Memory B cell (primary cell): Measurements from ENCODE around the gene PRDM2.

ENCODE experiments used
- ATAC-seq: fragments of 150-1000 bp; cut with Tn5 transposase; 2 replicates; pipeline ENCODE4 v1.10.0; 2021; ENCODE audit warnings: low read depth, mild to moderate bottlenecking, moderate library complexity
- DNase-seq, 2 donors: peaks; one replicate each; pipeline ENCODE4 v3.0.0; 2022; ENCODE audit warnings: low spot score in 2 of 2
- H3K27ac Mint-ChIP-seq: one replicate; pipeline ENCODE4 v1.8.0; 2022; ENCODE audit warnings: mild to moderate bottlenecking, moderate library complexity, mixed read lengths
- H3K27me3 Mint-ChIP-seq: one replicate; pipeline ENCODE4 v1.8.0; 2022; ENCODE audit warnings: mixed read lengths
- H3K36me3 Mint-ChIP-seq: one replicate; pipeline ENCODE4 v1.8.0; 2022; ENCODE audit warnings: mild to moderate bottlenecking, mixed read lengths
- H3K4me1 Mint-ChIP-seq: one replicate; pipeline ENCODE4 v1.8.0; 2022; ENCODE audit warnings: mixed read lengths
- H3K4me3 Mint-ChIP-seq: one replicate; pipeline ENCODE4 v1.8.0; 2022; ENCODE audit warnings: mild to moderate bottlenecking, moderate library complexity, mixed read lengths
- H3K9me3 Mint-ChIP-seq: one replicate; pipeline ENCODE4 v1.8.0; 2022; ENCODE audit warnings: mixed read lengths

The PRDM2 gene

GRCh38 chr1:13823126-13823880 is 123.3 kb downstream of the PRDM2 start:
- Mint-ChIP-seq H3K36me3 (peaks cover 17% of the 10 kb centered on the region), H3K27me3 (no peaks in the 10 kb centered on the region), H3K4me3 (no peak overlapping the region), H3K4me1 (peaks cover 6% of the 10 kb centered on the region), H3K27ac (no peak overlapping the region), H3K9me3 (no peaks in the 10 kb centered on the region)
- ATAC-seq (no peak), DNase-seq (no peak)

DNA sequence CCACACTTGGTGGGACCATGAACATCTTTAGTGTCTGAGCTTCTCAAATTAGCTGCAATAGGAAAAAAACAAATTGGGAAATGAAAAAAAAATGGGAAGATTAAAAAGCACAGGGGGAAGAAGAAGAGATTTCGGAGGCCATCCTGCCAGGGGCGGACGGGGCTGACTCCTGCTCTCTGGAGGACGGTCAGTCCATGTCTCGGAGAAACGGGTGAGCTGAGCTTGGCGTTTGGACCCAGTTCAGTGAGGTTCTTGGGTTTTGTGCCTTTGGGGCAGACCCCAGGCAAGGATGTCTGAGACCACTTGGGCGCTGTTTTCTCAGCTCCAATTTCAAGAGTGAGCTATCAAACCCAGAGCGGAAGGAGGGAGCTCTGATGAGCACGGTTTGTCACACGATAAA is 123.9 kb downstream of the PRDM2 start:
- Mint-ChIP-seq H3K27ac (no peak overlapping the region), H3K27me3 (peaks cover 2% of the 10 kb centered on the region), H3K36me3 (peaks cover 15% of the 10 kb centered on the region), H3K9me3 (no peaks in the 10 kb centered on the region), H3K4me3 (no peak overlapping the region), H3K4me1 (peaks cover 6% of the 10 kb centered on the region)
- no peak for ATAC-seq
- DNase-seq = no peak

- peak overlapping the region; percentile 17 for H3K27ac Mint-ChIP-seq
- peaks cover 8% of the 10 kb centered on the region for H3K4me1 Mint-ChIP-seq
- H3K27me3 Mint-ChIP-seq = peaks cover 2% of the 10 kb centered on the region
- no peaks in the 10 kb centered on the region for H3K9me3 Mint-ChIP-seq
- H3K36me3 Mint-ChIP-seq = peaks cover 15% of the 10 kb centered on the region
- no peak overlapping the region for H3K4me3 Mint-ChIP-seq
- DNase-seq (no peak), ATAC-seq (no peak)
Measured at GRCh38 chr1:13824626-13825025, 124.6 kb downstream of the PRDM2 start.

DNA sequence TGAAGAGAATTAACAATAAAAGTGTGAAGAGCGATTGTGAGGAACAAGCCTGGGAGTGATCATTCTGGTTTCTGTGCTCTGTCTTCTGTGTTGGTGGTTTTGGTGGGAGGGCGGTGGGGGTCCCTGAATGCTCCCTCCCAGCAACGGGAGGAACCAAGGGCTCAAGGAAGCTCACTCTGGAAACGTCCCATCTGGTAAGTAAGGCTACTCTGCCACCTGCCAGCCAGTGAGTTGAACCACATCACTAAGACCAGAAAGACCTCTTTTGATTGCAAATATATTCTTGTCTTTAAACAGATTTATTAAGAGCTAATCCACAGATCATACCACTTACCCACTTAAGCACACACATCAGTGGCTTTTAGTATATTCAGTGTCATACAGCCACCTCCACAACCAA is 125.0 kb downstream of the PRDM2 start:
- Mint-ChIP-seq H3K4me1 (peaks cover 10% of the 10 kb centered on the region), H3K27ac (peak overlapping the region; percentile 17), H3K27me3 (peaks cover 5% of the 10 kb centered on the region), H3K9me3 (no peaks in the 10 kb centered on the region), H3K36me3 (peaks cover 12% of the 10 kb centered on the region), H3K4me3 (no peak overlapping the region)
- ATAC-seq = no peak
- DNase-seq = no peak

DNA sequence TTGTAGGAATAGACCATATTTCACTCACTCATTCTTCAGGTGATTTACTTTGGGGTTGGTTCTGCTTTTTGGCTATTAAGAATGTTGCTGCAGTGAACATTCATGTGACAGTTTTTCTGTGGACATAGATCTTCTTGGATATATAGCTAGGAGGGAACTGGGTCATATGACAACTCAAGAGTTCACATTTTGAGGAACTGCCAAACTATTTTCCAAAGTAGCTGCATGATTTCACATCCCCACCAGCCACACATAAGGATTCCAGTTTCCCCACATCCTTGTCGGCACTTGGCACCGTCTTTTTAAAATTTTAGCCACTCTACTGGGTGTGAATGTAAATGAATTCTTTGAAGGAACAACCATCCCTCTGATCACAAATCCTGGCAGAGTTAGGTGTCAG is 126.0 kb downstream of the PRDM2 start:
- peaks cover 6% of the 10 kb centered on the region for H3K27me3 Mint-ChIP-seq
- ATAC-seq = no peak
- peaks cover 10% of the 10 kb centered on the region for H3K4me1 Mint-ChIP-seq
- peaks cover 12% of the 10 kb centered on the region for H3K36me3 Mint-ChIP-seq
- no peak for DNase-seq
- H3K9me3 Mint-ChIP-seq = no peaks in the 10 kb centered on the region
- H3K27ac Mint-ChIP-seq = no peak overlapping the region
- H3K4me3 Mint-ChIP-seq = no peak overlapping the region

DNA sequence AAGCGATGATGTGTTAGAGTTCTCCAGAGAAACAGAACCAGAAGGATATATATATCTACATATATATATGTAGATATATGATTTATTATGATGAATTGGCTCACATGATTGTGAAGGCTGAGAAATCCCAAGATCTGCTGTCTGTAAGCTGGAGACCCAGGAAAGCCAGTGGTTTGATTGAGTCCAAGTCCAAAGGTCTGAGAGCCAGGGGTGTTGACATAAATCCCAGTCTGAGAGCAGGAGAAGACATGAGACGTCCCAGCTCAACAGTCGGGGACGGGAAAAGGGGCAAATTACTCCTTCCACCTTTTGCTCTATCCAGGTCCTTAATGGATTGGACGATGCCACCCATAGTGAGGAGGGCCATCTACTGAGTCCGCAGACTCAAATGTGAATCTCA is 126.6 kb downstream of the PRDM2 start:
- no peaks in the 10 kb centered on the region for H3K9me3 Mint-ChIP-seq
- H3K36me3 Mint-ChIP-seq = peaks cover 12% of the 10 kb centered on the region
- DNase-seq = no peak
- H3K4me3 Mint-ChIP-seq = no peak overlapping the region
- ATAC-seq = no peak
- H3K27me3 Mint-ChIP-seq = peaks cover 6% of the 10 kb centered on the region
- H3K4me1 Mint-ChIP-seq = peaks cover 10% of the 10 kb centered on the region
- H3K27ac Mint-ChIP-seq = no peak overlapping the region

GRCh38 chr1:13828454-13829151 is 128.6 kb downstream of the PRDM2 start:
- Mint-ChIP-seq H3K4me1 (peaks cover 10% of the 10 kb centered on the region), H3K27ac (no peak overlapping the region), H3K27me3 (peaks cover 6% of the 10 kb centered on the region), H3K36me3 (peaks cover 6% of the 10 kb centered on the region), H3K9me3 (no peaks in the 10 kb centered on the region), H3K4me3 (no peak overlapping the region)
- peak in 1 of 2 donors; percentile 22 for DNase-seq
- peak; percentile 35 for ATAC-seq

GRCh38 chr1:13829152-13829769 is 129.3 kb downstream of the PRDM2 start:
- H3K9me3 Mint-ChIP-seq = no peaks in the 10 kb centered on the region
- peaks cover 6% of the 10 kb centered on the region for H3K27me3 Mint-ChIP-seq
- H3K4me1 Mint-ChIP-seq = peaks cover 10% of the 10 kb centered on the region
- no peak overlapping the region for H3K27ac Mint-ChIP-seq
- DNase-seq (no peak), ATAC-seq (no peak)
- H3K36me3 Mint-ChIP-seq = peaks cover 3% of the 10 kb centered on the region
- no peak overlapping the region for H3K4me3 Mint-ChIP-seq

GRCh38 chr1:13830170-13830569 is 130.2 kb downstream of the PRDM2 start:
- Mint-ChIP-seq H3K27me3 (peaks cover 6% of the 10 kb centered on the region), H3K9me3 (no peaks in the 10 kb centered on the region), H3K27ac (no peak overlapping the region), H3K4me3 (no peak overlapping the region), H3K36me3 (peaks cover 3% of the 10 kb centered on the region), H3K4me1 (peaks cover 4% of the 10 kb centered on the region)
- peak in 1 of 2 donors; percentile 1 for DNase-seq
- no peak for ATAC-seq

- Mint-ChIP-seq H3K27ac (no peak overlapping the region), H3K9me3 (no peaks in the 10 kb centered on the region), H3K36me3 (peaks cover under 1% of the 10 kb centered on the region)
Measured at GRCh38 chr1:13830616-13831280, 130.8 kb downstream of the PRDM2 start.

DNA sequence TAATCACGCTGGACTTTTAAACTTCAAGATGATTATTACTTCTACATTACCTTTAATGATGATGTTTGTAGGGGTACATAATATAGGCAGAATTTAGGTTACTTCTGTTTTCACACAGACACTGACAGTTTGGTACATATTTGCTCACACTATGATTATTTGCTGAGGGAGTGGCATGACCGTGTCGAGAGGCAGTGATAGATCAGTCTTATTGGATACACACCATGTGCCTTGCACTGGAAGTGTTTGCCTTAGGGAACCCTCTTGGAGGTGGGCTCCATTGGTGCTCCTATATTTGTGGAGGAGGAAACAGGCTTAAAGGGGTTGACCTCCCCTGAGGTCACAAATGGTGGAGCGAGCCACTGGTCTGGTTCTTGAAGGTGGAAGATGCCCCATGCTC is 132.1 kb downstream of the PRDM2 start:
- Mint-ChIP-seq H3K27me3 (peaks cover 12% of the 10 kb centered on the region), H3K27ac (no peak overlapping the region), H3K9me3 (no peaks in the 10 kb centered on the region), H3K4me3 (no peak overlapping the region), H3K4me1 (peaks cover 4% of the 10 kb centered on the region), H3K36me3 (no peaks in the 10 kb centered on the region)
- ATAC-seq (no peak), DNase-seq (no peak)

More at GRCh38 chr1:13830616-13831280, 130.8 kb downstream of the PRDM2 start:
- no peak overlapping the region for H3K4me3 Mint-ChIP-seq
- peaks cover 4% of the 10 kb centered on the region for H3K4me1 Mint-ChIP-seq
- ATAC-seq (no peak), DNase-seq (no peak)
- H3K27me3 Mint-ChIP-seq = peaks cover 9% of the 10 kb centered on the region

DNA sequence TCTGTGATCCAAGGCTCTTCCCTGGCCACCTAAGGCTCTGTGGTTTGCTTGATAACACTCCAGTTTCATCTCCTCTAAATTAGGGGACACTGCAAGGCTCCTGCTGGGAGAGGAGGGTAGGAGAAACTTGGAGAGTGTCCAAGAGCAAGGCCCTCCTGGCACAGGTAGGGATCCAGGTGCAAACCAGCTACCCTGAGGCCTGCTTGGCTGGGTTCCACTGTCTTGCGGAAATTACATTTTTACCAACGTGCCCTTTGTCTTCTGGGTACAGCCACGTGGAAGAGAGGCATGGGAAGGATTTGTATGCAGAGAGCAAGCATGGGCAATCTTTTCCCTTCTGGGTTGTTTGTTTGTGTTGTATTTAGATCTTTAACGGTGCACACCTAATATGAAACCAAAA is 132.5 kb downstream of the PRDM2 start:
- no peak overlapping the region for H3K27ac Mint-ChIP-seq
- DNase-seq = no peak
- H3K4me1 Mint-ChIP-seq = peaks cover 4% of the 10 kb centered on the region
- H3K4me3 Mint-ChIP-seq = no peak overlapping the region
- H3K9me3 Mint-ChIP-seq = no peaks in the 10 kb centered on the region
- no peaks in the 10 kb centered on the region for H3K36me3 Mint-ChIP-seq
- no peak for ATAC-seq
- H3K27me3 Mint-ChIP-seq = peaks cover 12% of the 10 kb centered on the region

DNA sequence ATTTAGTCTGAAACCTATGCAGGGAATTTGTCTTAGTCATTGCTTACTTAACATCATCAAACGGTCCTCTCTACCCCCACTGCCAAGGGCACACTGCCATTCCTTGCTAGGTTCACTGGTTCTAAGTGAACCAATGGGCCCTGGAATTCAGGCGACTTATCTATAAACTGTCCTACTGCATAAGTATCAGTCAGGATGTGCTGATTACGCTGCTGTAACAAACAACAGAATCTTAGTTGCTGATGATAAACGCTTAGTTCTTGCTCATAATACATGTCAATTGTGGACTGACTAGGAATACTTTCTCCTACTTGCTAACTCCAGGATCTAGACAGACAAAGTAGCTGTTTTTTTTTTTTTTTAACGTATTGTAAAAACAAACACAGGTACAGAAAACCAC is 136.1 kb downstream of the PRDM2 start:
- Mint-ChIP-seq H3K4me1 (no peaks in the 10 kb centered on the region), H3K9me3 (no peaks in the 10 kb centered on the region), H3K27me3 (peaks cover 11% of the 10 kb centered on the region), H3K4me3 (no peak overlapping the region), H3K36me3 (no peaks in the 10 kb centered on the region), H3K27ac (no peak overlapping the region)
- DNase-seq = no peak
- ATAC-seq = no peak

DNA sequence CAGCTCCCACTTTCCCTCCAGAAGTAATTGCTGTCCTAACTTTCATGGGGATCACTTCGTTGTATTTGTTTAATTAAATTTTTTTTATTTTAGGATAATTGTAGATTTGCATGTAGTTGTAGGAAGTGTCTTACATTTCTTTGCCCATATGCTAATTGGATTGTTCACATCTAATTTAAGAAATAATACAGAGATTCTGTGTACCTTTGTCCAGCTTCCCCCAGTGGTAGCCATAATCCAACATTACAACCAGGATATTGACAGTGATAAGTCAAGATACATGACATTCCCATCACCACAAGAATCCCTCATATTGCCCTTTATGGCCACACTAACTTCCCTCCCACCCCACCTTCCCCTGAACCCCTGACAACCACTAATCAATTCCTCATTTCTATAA is 136.6 kb downstream of the PRDM2 start:
- Mint-ChIP-seq H3K4me3 (no peak overlapping the region), H3K4me1 (no peaks in the 10 kb centered on the region), H3K36me3 (no peaks in the 10 kb centered on the region), H3K27ac (no peak overlapping the region), H3K9me3 (no peaks in the 10 kb centered on the region), H3K27me3 (peaks cover 11% of the 10 kb centered on the region)
- no peak for DNase-seq
- no peak for ATAC-seq
